Activated T-cell treated with anti-CD3 and anti-CD28 coated beads for 1 hour (primary cell): Measurements from ENCODE around the gene CBX8.

Experiments
- DNase-seq: peaks from one replicate; pipeline ENCODE4 v3.0.0-alpha.2; 2020; ENCODE audit warnings: low read depth

Gene CBX8

DNA sequence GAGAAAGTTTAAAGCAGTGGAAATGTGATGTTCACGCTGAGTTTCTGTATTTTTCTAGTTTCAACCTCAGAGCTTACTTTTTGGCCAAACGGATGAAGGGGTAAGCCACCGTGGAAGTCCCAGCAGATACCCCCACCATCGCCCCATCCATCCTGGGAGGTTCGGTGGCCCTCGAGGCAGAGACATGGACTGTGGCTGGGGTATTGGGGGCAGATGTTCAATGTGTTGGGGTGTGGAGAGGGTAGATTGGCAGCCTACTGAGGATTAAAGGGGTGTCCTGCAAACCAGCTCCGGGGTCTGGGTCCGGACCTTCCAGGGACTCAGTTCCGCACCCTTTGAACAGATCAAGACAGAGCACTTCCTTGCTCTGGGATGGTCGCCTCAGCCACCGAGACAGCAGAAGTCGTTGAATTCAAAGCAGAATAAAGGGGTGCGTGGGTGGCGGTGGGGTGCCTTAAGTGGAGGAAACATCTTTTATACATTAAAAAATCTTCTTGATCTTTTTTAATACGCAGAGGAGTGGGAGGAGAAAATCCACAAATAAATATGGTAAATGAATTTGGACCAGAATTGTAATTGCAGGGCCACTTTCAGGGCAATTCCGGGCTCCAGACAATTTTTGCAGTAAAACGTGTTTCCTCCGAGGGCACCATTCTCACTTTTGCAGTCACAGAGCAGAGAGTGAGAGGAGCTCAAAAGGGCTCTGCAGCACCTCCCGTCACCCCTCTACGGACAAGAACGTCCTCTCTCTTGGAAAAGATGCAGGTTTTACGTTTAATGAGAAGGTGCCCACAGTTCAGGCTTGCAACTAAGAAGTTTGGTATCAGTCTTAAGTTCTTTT lies 8.2 kb upstream of the CBX8 start:
- DNase-seq, result no peak

DNA sequence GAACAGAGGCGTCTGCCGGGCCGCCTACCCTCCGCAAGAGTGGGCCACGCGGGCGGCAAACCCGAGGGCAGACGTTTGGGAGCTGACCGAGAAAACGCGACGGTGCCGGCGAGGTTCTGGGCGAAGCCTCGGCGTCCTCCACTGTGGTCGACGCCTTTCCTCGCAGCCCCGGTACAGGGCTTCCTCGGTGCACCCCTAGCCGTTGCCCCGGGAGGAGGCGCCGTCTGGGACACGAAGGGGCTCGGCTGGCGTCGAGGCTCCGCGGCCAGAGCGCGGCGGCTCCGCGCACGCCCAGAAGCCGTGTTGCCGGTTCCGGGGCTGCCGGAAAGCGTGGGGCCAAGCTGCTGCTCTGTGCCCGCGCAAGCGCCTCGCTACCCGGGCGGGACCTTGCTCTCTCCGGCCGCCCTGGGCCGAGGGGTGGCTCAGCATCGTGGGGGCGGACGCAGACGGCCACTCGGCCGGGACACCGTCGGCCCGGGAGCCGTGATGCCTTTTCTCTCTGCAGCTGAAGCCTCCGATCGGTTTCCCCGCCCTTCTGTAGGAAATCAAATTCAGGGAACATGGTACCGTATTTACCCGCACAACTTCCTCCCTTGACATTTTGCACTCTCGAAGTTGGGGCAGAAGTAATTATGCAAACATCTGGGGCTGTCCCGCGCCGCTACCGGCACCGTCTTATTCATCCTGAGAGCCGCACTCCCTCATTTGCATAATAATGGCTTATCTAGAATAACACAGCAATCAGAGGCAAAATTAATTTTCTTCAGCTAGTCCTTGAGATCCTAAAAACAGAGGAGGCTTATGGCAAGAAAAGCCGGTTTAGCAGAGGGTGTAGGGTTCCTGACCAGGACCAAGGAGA lies 7.3 kb upstream of the CBX8 start:
- no peak for DNase-seq

DNA sequence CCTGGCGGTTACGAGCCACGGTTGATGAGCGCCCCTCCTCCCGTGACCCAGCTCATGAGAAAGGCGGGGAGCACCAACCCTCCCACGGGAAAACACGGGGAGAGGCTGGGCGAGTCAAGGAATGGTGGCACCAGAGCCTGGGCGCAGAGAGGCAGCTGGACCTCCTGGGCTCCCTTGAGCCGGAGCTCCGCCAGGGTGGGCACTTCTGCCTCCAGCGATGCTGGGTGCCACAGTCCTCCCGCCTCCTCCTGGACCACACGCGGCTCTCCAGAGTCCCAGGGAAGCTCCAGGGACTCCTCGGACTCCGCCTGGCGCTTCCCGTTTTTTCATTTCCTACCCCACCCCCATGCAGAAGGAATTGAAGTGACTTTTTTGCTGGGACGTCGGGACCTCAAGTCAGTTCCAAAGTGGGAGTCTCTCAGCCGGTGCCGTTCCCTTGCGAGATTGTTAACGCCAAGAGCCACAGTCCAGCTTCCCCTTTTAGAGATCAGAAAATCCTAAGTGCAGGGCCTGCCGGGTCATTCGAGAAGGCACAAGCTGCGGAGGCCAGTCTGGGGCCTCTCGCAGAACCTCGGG lies 6.6 kb upstream of the CBX8 start:
- no peak for DNase-seq

DNA sequence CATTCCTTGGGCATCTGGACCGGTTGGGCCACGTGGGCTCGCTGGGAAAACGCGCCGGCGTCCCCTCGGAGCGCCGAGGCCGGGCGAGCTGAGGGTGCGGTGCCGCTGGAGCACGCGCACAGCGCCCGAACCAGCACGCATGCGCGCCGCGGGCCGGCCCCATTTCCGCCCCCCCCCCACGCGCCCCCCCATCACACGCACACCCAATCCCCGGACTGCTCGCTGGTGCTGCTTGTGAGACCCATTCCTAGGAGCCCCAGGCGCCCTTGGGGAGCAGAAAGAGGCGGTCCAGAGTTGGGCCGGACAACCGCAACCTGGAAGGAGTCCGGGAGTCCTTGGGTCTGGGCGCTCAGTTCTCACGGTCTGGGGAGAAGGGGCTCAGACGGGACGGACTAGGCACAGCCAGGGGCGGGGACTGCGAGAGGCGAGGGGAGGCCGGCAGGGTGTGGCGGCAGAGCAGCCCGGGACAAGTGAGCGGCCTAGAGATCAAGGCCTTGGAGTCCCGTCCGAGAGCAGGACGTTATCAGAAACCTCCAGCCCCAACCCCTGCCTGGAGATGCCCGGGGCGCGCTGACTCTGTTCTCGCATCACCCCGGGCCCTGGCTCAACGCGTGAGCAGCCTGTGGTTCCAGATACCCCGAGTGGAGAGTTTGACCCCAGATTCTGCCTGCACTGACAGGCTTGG lies 6.0 kb upstream of the CBX8 start:
- no peak for DNase-seq

DNA sequence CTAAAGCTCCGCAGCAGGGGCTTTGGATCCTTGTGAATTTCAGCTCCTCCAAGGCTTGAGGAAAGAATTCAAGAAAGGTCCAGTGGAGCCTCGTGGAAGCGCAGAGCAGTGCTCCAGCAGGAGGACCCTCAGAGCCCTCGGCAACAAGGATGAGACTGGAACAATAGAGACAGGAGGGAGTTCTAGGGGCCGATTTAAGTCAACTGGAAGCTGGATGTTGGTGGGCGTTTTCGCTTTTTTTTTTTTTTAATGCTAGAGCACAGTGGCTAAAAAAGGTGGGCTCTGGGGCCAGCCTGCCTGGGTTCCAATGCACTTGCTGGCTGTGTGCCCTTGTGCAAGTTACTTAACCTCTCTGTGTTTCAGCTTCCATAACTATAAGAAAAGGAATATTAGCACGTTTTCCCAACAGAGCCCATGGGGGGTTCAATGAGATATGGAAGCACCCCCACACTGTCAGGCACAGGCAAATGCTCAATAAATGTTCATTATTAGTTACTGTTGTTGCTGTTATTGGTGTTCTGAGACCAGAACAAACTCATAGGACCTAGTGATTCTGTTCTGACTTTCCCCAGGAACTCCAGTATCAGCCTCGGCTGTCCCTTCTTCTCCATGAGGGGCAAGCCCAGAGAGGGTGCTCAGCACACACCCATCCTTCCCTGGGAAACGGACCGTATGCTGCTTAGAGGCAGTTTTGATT lies 5.3 kb upstream of the CBX8 start:
- no peak for DNase-seq

DNA sequence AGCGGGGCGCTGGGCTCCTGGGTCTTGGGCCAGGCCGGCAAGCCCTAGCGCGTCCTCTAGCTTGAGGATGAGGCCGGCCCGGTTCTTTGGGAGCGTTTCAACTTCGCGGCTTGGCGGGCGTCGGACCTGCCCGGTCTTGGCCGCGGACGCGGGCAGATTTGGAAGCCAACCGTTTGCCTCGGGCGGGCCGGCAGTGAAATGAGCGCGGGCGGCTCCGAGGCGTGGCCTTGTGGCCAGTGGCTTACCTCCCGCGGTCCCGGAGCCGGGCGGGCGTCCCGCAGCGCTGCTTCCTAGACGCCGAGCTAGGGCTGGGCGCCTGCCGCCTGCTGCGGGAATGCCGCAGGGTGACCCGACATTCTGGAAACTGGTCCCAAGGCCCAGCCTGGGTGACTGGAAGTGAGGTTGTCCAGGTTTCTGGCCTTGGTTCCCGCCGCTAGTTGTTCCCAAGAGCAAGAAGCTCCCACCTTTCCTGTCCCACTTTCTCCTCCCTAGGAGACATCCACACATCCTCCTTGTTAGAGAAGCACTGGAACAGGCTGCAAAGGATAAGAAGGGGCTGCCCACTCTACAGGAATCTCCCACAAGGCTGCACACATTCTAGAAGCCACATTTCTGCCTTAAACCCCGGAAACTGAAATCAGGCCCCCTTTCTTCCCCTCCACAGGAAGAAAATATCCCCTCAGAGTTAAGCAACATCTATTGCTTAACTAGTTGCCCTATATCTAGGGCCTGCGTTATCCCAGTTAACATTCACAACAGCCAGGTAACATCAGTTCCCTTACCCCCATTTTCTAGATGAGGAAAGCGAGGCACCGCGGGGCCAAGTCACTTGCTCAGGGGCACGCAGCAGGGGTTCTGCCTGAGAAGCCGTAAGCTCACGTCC lies 4.5 kb upstream of the CBX8 start:
- no peak for DNase-seq

DNA sequence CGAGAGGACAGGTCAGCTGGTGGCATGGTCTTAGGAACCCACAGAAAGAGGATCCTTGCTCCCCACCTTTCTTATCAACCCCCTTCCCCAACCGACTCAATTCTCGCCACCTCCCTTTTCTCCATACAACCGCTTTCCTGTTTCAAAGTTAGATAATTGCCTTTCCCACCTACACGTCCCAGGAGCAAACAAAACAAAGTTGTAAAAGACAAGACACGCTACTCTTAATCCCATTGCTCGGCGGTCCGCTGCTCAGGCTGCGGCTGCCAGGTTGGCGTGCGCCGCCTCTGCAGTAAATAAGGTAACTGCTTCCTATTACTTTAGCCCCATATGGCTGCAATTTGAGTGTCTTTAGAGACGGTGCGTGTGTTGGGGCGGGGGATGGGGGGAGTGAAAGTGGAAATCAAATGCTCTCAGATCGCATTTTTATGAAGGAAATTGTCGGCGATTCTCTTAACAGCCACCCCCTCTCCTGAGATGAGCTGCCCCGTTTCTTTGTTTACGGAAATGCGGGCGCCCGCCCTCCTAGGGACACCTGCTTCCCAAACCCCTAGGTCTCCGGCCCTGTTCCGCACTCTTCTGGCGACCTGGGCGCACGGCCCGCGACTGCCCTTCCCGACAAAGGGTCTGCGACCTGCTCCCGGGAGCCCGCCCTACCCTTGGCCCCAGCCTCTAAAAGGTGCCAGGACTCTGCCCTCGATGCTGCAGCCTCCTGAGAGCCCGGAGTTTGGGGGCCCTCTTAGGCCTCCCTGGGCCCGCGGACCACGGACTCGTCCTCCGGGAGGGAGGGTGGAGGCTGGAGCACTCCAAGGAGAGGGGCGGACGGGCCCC lies 3.7 kb upstream of the CBX8 start:
- no peak for DNase-seq

DNA sequence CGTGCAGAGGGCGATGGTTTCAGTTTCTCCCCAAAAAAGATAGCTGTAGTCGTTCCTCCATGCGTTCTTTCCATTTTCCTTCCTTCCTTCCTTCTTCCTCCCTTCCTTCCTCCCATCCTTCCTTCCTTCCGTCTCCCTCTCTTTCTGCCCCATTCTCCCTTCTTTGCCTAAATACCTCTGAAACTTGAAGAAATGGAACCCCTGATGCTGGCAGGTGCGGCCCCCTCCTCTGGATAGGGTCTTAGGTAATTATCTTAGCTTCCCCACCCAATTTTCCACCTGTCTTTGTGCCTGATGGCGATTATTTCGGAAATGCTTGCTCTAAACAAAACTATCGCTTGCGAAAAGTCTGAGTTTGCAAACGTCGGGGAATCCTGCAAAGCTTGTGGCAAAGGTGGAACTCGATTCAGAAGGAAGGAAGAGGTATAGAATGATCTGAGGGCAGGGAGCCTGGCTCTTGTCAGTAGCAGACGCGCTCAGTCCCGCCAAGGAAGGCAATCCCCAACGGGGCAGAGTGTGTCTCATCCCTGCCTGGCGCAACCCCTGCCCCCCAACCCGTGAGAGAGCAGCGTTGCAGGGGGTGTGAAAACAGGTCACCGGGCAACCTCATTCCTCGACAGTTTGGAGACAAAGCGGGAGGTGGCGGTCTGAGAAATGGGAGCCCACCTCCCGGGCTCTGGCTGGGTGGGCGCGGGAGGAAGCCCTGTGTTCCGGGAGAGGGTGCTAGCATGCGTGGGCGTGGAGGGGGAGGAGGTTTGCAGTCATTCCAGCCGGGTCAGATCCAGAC lies 2.9 kb upstream of the CBX8 start:
- DNase-seq, result no peak

DNA sequence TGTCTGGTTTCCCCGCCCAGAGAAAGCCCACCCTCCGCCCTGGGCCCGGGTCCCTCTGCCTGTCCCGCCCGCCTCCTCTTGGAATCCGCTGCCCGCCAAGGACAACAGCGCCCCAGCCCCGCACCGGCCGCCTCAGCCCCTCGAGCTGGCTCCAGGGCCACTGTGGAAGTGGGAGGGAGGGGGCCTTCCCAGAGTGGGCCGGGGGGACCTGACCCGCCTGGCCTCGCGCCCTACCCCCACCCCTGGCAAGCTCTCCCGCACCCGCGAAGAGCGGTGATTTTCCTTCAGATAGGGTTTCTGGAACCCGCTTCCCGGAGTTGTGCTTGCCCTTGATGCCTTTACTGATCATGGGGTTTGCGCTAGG lies 2.3 kb upstream of the CBX8 start:
- DNase-seq, result no peak

DNA sequence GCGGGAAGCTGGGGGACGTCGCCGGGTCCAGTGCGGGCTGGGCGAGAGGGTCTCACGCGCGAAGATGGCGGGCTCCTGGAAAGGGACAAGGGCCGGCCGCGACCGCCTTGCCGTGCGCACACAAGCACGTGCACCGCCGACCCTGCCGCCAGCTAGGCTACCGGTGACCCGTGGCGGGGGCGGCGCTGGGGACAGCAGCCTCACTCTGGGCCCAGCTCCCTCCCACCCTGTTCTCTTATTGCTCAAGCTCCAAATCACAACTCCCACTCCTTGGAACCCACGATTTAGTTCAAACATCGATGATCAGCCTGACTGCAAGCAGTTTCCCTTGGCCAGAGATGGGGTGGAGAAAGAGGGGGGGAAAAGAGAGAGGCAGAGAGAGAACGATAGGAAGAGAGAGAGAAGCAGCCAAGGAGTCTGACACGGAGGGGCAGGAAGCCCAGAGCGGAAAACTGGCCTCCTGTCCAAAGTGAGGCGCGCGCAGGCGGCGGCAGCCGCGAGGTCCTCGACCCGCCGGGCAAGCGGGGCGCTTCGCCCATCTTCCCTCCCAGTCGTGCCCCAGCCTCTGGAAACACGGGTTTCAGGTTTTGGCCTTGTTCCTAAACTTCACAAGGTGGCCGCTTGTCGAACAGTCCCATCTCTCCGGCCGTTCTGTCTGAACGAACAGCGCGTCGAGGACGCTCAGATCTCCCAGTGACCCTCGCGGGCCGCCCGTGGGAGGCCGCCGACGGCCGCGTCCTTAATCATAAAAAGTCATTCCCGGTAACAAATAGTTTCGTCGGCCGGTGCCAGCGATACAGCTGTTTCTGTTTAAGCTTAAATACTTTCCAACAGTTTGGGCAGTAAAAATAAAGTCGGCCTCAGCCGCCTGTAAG lies 1.7 kb upstream of the CBX8 start:
- DNase-seq, result no peak

DNA sequence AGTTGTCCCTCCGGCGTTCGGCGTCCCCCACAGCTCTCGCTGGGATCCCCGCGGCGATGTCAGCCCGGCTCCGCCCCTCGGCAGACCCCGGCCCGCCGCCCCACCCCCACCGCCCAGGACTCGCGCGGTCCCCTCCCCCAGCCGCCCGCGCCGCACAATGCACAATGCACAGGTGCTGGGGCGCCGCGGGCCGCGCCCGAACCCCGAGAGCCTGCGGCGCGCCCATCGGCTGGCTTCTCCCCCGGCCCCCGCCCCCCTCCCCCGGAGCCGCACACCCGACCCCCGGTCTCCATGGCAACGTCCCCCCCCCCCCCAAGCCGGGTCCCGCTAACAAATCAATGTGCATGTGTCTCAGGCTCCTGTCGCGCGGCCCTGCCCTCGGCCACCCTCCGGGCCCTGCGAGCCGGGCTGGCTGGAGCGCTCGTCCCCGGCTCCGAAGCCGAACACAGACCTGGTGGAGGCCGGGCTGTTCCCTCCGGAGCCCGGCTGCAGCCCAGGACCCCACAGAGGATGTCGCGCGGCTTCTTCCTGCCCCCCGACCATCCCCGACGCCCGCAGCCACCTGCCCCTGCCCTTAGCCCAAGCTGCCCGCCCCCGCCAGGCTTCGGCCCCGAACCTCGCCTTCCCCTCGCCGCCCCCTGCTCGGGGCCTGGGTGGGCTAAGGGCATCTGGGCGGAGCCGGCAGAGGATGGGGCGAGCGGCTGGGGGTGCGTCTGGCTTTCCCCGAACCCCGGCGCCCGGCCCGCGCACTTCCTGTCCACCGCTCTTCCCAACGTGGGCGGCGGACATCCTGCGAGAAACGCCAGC lies 818 bp upstream of the CBX8 start:
- DNase-seq, result no peak

DNA sequence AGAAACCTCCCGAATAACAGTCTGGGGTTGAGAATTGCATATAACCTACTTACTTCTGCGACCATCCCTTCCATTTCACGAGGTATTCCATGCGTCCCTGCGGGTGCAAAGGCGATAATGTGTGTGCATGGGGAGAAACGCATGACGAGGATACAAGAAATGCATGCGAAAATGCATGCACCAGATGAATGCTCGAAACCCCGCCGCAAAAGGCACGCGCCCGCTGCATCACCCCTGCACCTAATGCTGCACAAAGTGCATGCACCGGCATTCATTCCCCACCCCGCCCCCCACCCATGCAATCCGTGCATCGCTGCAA lies 474 bp downstream of the CBX8 start:
- no peak for DNase-seq

DNA sequence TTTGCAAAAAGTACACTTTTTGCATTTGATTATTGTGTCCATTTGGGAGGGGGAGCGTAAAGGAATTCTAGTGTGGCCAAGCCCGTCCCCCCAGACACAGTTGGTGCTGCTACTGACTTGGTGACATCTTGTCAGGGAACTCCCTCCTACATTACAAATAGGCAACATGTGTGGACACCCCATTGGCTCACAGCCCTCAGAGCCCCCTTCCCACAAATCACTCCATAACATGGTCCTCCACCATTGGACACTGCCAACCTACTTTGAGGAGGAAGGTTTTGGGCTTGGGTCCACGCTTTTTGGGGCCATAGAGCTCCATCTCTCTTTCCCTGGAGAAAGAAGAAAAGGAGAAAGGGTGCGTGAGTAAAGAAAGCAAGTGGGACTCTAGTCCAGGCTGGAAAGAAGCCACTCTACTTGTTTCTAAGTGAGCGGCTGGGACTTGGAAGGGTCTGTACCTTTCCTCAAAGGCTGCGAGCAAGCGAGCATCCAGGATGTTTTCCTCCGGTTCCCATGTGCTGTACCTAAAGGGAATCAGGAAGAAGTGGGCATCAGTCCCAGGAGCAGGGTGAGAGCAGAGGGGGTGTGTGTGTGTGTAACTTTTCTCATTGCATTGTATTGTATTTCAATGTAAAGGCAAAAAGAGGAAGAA lies 958 bp downstream of the CBX8 start:
- DNase-seq, result no peak

DNA sequence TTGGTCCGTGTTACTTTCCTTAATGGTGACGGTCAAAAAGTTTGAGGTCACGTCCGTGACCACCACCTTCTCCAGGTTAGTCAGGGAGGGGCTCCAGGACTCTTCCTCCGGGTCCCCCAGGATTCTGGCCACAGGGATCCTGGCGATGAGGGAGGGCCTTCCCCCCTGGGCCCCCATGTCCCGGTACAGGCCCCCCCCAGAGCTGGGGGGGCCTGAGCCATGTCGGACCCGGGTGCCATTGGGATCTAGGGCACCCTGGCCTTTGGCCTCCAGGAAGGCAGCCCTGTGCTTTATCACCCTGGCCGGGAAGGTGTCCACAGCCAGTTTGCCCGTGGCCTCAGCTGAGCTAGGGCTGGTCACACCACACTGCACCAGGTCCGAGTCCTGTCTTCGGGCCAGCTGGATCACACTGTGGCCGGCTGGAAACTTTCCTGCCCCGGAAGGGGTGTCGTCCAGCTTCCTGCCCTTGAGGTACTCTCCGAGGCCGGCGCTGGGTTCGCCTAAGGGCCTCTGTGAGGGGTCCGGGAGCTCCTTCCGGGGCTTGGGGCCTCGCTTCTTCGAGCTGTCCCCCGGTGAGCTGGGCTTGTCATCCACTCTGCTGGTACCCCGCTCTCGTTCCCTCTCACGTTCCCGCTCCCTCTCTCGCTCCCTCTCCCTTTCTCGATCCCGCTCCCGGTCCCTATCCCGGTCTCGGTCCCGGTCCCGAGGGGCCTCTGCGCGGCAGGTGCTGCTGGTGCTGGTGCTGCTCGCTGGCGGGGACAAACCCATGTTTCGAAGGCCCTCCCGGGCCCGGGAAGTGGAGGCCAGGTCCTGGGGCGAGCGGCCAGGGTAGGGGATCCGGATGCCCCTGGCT lies 2.0 kb downstream of the CBX8 start:
- no peak for DNase-seq

DNA sequence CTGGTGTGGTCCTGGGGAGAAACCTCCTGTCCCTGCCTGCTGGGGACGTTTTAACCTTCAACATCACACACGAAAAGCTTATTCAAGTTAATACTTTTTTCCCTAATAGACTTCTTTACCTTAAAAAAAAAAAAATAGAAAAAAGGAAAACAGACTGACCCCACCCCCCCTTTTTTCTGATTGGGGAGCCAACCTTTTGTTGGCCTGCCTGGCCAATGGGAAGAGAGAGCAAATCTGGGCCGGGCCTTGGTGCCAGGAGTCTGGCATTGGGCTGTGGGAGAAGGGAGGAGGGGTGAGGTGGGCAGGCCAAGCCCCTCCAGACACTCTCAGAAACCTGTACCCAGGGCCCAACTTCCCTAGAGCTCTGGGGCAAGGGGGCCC lies 3.0 kb downstream of the CBX8 start:
- no peak for DNase-seq
